Hepatocyte (in vitro differentiated cells): ENCODE results near the gene AGRN. TPM values are rescaled to one million over a fixed set of nuclear protein-coding genes. Genes with fewer than 3 reads are reported as not detected.

Experiments used
- DNase-seq: peaks from one replicate; pipeline ENCODE4 v3.0.0-alpha.2; 2016; ENCODE audit warnings: low spot score
- H2AFZ ChIP-seq: fragments of 200-600 bp; sonication (generic); 2 replicates; pipeline ENCODE4 v1.6.0; 2016; ENCODE audit warnings: antibody characterized with exemption, mild to moderate bottlenecking
- H3K27ac ChIP-seq: fragments of 200-600 bp; sonication (generic); 2 replicates; pipeline ENCODE4 v1.5.1; 2016; ENCODE audit warnings: mild to moderate bottlenecking
- H3K27me3 ChIP-seq: fragments of 200-600 bp; sonication (generic); 2 replicates; pipeline ENCODE4 v1.6.1; 2016
- H3K36me3 ChIP-seq: fragments of 200-600 bp; sonication (generic); replicated peaks from 2 replicates; pipeline ENCODE4 v1.5.1; 2016; ENCODE audit warnings: low read depth; ENCODE audit not compliant: insufficient read depth
- H3K4me1 ChIP-seq: fragments of 200-600 bp; sonication (generic); 2 replicates; pipeline ENCODE4 v1.5.1; 2016; ENCODE audit warnings: mild to moderate bottlenecking, moderate library complexity; ENCODE audit not compliant: insufficient read depth
- H3K4me2 ChIP-seq: fragments of 200-600 bp; sonication (generic); 2 replicates; pipeline ENCODE4 v1.6.0; 2016
- H3K4me3 ChIP-seq: fragments of 200-600 bp; sonication (generic); 2 replicates; pipeline ENCODE4 v1.5.1; 2016; ENCODE audit warnings: mild to moderate bottlenecking
- H3K79me2 ChIP-seq: fragments of 200-600 bp; sonication (generic); 2 replicates; pipeline ENCODE4 v1.6.0; 2017; ENCODE audit warnings: mild to moderate bottlenecking
- H3K9me2 ChIP-seq: fragments of 200-600 bp; sonication (generic); replicated peaks from 2 replicates; pipeline ENCODE4 v1.6.0; 2017; ENCODE audit warnings: mild to moderate bottlenecking; ENCODE audit not compliant: insufficient read depth
- H3K9me3 ChIP-seq: fragments of 200-600 bp; sonication (generic); 2 replicates; pipeline ENCODE4 v1.5.1; 2016; ENCODE audit warnings: low read depth, mild to moderate bottlenecking
- H4K20me1 ChIP-seq: fragments of 200-600 bp; sonication (generic); 2 replicates; pipeline ENCODE4 v1.6.0; 2016; ENCODE audit warnings: mild to moderate bottlenecking; ENCODE audit not compliant: insufficient read depth, poor library complexity, severe bottlenecking
- EZH2 ChIP-seq: fragments of 200-600 bp; sonication (generic); IDR thresholded peaks from 2 replicates; pipeline ENCODE4 v1.6.1; 2016; ENCODE audit warnings: antibody characterized with exemption, mild to moderate bottlenecking, borderline replicate concordance
- EZH2phosphoT487 ChIP-seq: fragments of 200-600 bp; sonication (generic); IDR thresholded peaks from one replicate; pipeline ENCODE4 v1.6.1; 2018; ENCODE audit warnings: antibody characterized with exemption, mild to moderate bottlenecking, low read depth, moderate library complexity; ENCODE audit not compliant: unreplicated experiment, severe bottlenecking
- WGBS: methylation state at CpG from one replicate; pipeline ENCODE4 v1.1.6; 2016; ENCODE audit warnings: low lambda C conversion rate; ENCODE audit errors: missing lambda C conversion rate; 5-methylcytosine and 5-hydroxymethylcytosine counted together
- polyA plus RNA-seq: library from polyadenylated mRNA; unstranded; fragments of >200 nt; fragmentation: Nextera tagmentation; extraction: Ambion mirVana; gene quantifications from 2 replicates; pipeline ENCODE4 v1.2.1, GENCODE V29; 2016
- total RNA-seq: library from RNA; depleted of rRNA; stranded (reverse); fragments of >200 nt; gene quantifications from 2 replicates; pipeline ENCODE4 v1.2.3, GENCODE V29; 2014
- TF ChIP-seq, protein P1 (sequence below): fragments of 200-600 bp; sonication (generic); IDR thresholded peaks from 2 replicates; pipeline ENCODE4 v1.5.1; 2016; ENCODE audit warnings: antibody characterized with exemption, mild to moderate bottlenecking; ENCODE audit not compliant: poor library complexity

AGRN gene
- total and polyA plus RNA-seq, 2 experiments from 2014 or later = 53.3 to 81.8 TPM

DNA sequence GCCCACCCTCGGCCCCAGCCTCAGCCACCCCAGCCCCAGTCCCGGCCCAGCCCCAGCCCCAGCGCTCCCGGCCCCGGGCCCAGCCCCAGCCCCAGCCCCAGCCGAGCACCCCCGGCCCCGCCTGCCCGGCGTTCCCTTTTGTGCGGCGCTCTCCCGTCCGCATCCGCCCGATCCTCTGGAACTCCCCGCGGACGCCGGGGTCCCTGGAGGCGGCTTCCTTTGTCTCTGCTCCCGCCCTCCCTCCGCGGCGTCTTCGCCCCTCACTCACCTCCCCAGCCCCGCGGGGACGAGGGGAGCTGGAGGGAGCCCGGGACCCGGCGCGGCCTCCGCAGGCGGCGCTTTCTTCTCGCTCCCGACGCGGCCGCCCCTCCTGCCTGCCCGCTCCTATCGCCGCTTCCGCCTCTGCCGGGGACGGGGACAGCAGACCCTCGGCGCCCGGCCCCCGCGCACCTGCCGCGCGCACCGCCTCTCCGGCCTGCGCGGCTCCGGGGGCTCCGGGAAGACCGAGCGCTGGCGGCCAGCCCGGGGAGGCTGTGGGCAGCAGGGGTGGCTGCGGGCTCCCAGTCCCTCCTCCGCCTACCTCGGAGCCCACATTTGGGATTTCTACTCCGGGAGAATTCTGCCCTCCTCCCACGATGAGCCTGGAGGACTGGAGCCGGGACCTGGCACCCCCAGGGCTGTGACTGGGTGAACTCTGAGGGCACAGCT, 14.0 kb downstream of the AGRN start:
- peak; percentile 63 for TF ChIP-seq EZH2
- TF ChIP-seq EZH2phosphoT487 = no peak
- TF ChIP-seq, protein P1, sequence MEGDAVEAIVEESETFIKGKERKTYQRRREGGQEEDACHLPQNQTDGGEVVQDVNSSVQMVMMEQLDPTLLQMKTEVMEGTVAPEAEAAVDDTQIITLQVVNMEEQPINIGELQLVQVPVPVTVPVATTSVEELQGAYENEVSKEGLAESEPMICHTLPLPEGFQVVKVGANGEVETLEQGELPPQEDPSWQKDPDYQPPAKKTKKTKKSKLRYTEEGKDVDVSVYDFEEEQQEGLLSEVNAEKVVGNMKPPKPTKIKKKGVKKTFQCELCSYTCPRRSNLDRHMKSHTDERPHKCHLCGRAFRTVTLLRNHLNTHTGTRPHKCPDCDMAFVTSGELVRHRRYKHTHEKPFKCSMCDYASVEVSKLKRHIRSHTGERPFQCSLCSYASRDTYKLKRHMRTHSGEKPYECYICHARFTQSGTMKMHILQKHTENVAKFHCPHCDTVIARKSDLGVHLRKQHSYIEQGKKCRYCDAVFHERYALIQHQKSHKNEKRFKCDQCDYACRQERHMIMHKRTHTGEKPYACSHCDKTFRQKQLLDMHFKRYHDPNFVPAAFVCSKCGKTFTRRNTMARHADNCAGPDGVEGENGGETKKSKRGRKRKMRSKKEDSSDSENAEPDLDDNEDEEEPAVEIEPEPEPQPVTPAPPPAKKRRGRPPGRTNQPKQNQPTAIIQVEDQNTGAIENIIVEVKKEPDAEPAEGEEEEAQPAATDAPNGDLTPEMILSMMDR = no peak
- H3K79me2 ChIP-seq = peaks cover 7% of the 10 kb centered on the region
- no peak overlapping the region for H2AFZ ChIP-seq
- H4K20me1 ChIP-seq = peaks cover 57% of the 10 kb centered on the region
- no peaks in the 10 kb centered on the region for H3K9me3 ChIP-seq
- H3K27me3 ChIP-seq = peaks cover 8% of the 10 kb centered on the region
- peak overlapping the region; percentile 58 for H3K4me3 ChIP-seq
- H3K4me2 ChIP-seq = peak overlapping the region; percentile 95
- no peaks in the 10 kb centered on the region for H3K9me2 ChIP-seq
- H3K4me1 ChIP-seq = peaks cover 24% of the 10 kb centered on the region
- H3K27ac ChIP-seq = no peak overlapping the region
- no peaks in the 10 kb centered on the region for H3K36me3 ChIP-seq
- WGBS = 11% methylated on average over 17 of the region's 71 CpGs
- no peak for DNase-seq

DNA sequence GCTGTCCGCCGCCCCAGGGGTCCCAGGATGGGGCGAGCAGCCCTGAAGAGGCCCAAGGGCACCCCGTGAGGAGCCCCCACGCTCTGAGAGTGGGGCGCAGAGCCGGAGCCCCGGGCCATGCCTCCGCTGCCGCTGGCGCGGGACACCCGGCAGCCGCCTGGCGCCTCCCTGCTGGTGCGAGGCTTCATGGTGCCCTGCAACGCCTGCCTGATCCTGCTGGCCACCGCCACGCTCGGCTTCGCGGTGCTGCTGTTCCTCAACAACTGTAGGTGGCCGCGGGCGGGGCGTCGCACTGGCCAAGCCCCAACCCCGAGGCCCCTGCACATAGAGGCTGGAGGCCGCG, 14.5 kb downstream of the AGRN start:
- Histone ChIP-seq H3K4me2 (peak overlapping the region; percentile 95), H3K27ac (no peak overlapping the region), H3K9me3 (no peaks in the 10 kb centered on the region), H3K9me2 (no peaks in the 10 kb centered on the region), H3K4me1 (peaks cover 26% of the 10 kb centered on the region), H3K79me2 (peaks cover 7% of the 10 kb centered on the region), H3K4me3 (no peak overlapping the region), H4K20me1 (peaks cover 58% of the 10 kb centered on the region), H3K36me3 (no peaks in the 10 kb centered on the region), H2AFZ (no peak overlapping the region), H3K27me3 (peaks cover 8% of the 10 kb centered on the region)
- no peak for DNase-seq
- WGBS = 48% methylated on average over 30 of the region's 30 CpGs
- TF ChIP-seq EZH2phosphoT487 (no peak), EZH2 (peak; percentile 45)

DNA sequence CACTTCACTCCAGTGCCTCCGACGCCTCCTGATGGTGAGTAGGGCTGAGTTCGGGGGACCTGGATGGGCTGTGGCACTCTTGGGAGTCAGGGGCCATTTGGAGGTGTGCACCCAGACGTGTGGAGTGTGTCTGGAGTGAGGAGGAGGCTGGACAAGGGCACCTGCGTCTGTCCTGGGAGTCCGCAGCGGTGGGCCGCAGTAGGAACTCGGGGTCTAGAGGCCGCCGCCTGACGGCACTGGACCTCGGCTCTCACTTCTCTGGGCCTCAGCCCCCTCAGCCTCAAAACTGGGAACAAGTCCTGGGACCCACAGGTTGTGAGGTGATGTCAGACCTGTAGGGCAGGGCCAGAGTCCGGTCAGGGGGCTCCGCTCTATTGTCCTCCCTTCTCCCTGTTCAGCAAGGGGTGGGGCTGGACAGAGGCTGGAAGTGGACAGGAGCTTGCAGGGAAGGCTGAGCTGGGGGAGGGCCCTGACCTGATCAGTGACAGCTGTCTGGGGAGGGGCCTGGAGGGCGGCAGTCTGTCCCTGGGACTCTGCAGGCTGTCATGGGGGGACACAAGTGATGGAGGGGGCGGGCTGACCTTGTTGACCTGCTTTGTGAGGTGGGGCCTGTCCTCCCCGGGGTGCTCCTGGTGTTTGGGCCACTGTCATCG, 15.5 kb downstream of the AGRN start:
- H3K27me3 ChIP-seq = peaks cover 8% of the 10 kb centered on the region
- H3K9me2 ChIP-seq = no peaks in the 10 kb centered on the region
- H3K4me3 ChIP-seq = no peak overlapping the region
- H2AFZ ChIP-seq = no peak overlapping the region
- H3K9me3 ChIP-seq = no peaks in the 10 kb centered on the region
- H4K20me1 ChIP-seq = peaks cover 68% of the 10 kb centered on the region
- peaks cover 7% of the 10 kb centered on the region for H3K79me2 ChIP-seq
- DNase-seq = no peak
- H3K27ac ChIP-seq = no peak overlapping the region
- WGBS = 95% methylated on average over 18 of the region's 19 CpGs
- no peak overlapping the region for H3K4me2 ChIP-seq
- no peaks in the 10 kb centered on the region for H3K36me3 ChIP-seq
- H3K4me1 ChIP-seq = peaks cover 36% of the 10 kb centered on the region
- TF ChIP-seq EZH2phosphoT487 = no peak
- TF ChIP-seq EZH2 = no peak
- TF ChIP-seq, protein P1 = no peak

DNA sequence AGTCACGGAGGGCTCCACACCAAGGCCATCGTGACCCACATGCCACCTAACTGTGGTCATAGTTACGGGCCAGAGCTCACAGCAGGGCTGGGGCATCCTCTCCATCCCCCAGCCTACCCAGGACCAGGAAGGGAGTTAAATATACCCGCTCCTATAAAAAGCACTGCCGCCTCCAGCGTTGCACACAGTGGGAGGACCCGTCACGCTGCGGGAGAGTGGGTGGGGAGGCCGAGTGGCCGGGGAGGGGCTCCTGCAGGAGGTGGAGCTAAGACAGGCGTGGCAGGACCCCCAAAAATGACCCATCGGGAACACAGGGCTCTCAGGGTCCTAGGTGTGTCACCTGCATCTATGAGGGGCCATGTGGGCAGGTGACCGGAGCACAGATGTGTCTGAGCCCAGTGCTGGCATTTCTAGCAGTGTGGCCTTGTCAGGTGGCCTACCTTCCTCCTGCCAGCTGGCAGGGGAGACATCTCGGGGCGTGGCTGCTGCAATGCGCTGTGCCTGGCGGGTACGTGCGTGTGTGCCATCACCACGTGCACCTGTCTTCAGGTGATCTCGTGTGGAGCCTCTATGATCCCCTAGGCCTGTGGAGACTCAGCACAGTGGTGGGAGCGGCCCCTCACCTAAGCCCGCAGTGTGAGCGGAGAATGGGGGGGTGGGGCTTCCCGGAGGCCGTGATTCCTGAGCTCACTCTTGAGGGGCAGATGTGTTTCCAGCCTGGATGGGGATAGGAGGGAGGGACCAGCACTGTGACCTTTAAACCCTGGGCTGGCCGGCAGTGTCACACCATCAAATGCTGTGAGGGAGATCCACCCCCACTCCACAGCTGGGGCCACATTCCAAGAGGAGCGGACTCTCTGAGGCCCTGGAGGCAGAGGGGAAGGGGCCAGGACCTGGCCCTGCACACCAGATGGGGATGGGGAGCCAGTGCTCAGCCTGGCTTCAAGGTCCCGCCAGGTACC, 17.7 kb downstream of the AGRN start:
- Histone ChIP-seq H4K20me1 (peaks cover 66% of the 10 kb centered on the region), H3K27me3 (peaks cover 8% of the 10 kb centered on the region), H3K9me2 (no peaks in the 10 kb centered on the region), H3K9me3 (no peaks in the 10 kb centered on the region), H3K79me2 (peaks cover 7% of the 10 kb centered on the region), H3K27ac (no peak overlapping the region), H3K4me2 (no peak overlapping the region), H3K4me3 (no peak overlapping the region), H2AFZ (no peak overlapping the region), H3K36me3 (no peaks in the 10 kb centered on the region), H3K4me1 (peaks cover 26% of the 10 kb centered on the region)
- no peak for DNase-seq
- 88% methylated on average over 29 of the region's 30 CpGs for WGBS
- TF ChIP-seq EZH2phosphoT487 = no peak
- no peak for TF ChIP-seq EZH2
- TF ChIP-seq, protein P1 = no peak
